CD14-positive monocyte (primary cell): ENCODE data around the gene BUB1B. TPM values are rescaled to one million over a fixed set of nuclear protein-coding genes. Genes with fewer than 3 reads are reported as not detected.

Experiments
- DNase-seq, 3 donors: peaks; one replicate each; pipeline ENCODE4 v3.0.0-alpha.2; 2011 to 2022
- H2AFZ ChIP-seq: 2 replicates; pipeline ENCODE4 v1.6.0; 2012; ENCODE audit warnings: mild to moderate bottlenecking, low read depth, low read length, inconsistent platforms; ENCODE audit not compliant: insufficient read depth, poor library complexity, severe bottlenecking
- H3K27ac ChIP-seq, 2 donors: 1 replicate in 1 of 2; 2 replicates in 1 of 2; pipeline ENCODE4 v1.5.1; 2012 to 2013; ENCODE audit warnings: low read length in 2 of 2, control low read depth in 1 of 2, inconsistent platforms in 1 of 2, low read depth in 1 of 2, mild to moderate bottlenecking in 1 of 2
- H3K27me3 ChIP-seq, 2 donors: one replicate each; pipeline versions ENCODE4 v1.6.0 to v1.6.1; 2011 to 2013; ENCODE audit warnings: low read length in 2 of 2; ENCODE audit not compliant: control insufficient read depth in 2 of 2, insufficient read depth in 2 of 2
- H3K36me3 ChIP-seq, 2 donors: replicated peaks in 1 of 2; 1 replicate in 1 of 2; 2 replicates in 1 of 2; pipeline versions ENCODE4 v1.5.1 to v1.6.1; 2012 to 2013; ENCODE audit warnings: low read length in 2 of 2, control low read depth in 1 of 2, inconsistent platforms in 1 of 2, mild to moderate bottlenecking in 1 of 2; ENCODE audit not compliant: insufficient read depth in 2 of 2, control insufficient read depth in 1 of 2
- H3K4me1 ChIP-seq, 2 donors: 1 replicate in 1 of 2; 2 replicates in 1 of 2; pipeline versions ENCODE4 v1.5.1 to v1.6.1; 2012 to 2013; ENCODE audit warnings: low read length in 2 of 2, control low read depth in 1 of 2, inconsistent platforms in 1 of 2, mild to moderate bottlenecking in 1 of 2, moderate library complexity in 1 of 2; ENCODE audit not compliant: insufficient read depth in 2 of 2, control insufficient read depth in 1 of 2
- H3K4me2 ChIP-seq: replicated peaks from 2 replicates; pipeline ENCODE3; 2012; ENCODE audit warnings: low read length, moderate library complexity, mild to moderate bottlenecking; ENCODE audit not compliant: poor library complexity, severe bottlenecking; ENCODE audit errors: extremely low read depth
- H3K4me3 ChIP-seq, 3 experiments: fragments of 200-600 bp in 1 of 3; sonication (generic) in 1 of 3; replicated peaks in 1 of 3; 1 replicate in 2 of 3; 2 replicates in 1 of 3; pipeline ENCODE4 v1.5.1; 2011 to 2013; ENCODE audit warnings: low read length in 3 of 3, mild to moderate bottlenecking in 3 of 3, control low read depth in 2 of 3, low read depth in 2 of 3, inconsistent platforms in 1 of 3, moderate library complexity in 1 of 3
- H3K79me2 ChIP-seq: 2 replicates; pipeline ENCODE4 v1.6.0; 2012; ENCODE audit warnings: mild to moderate bottlenecking, control low read depth, inconsistent platforms, low read length, moderate library complexity; ENCODE audit not compliant: insufficient read depth
- H3K9ac ChIP-seq: 2 replicates; pipeline ENCODE4 v1.6.0; 2017; ENCODE audit warnings: low read length, mild to moderate bottlenecking; ENCODE audit not compliant: insufficient read depth, poor library complexity, severe bottlenecking
- H3K9me3 ChIP-seq, 2 donors: replicated peaks in 1 of 2; 1 replicate in 1 of 2; 2 replicates in 1 of 2; pipeline versions ENCODE4 v1.5.1 to v1.6.1; 2012 to 2013; ENCODE audit warnings: low read length in 2 of 2, control low read depth in 1 of 2; ENCODE audit not compliant: control insufficient read depth in 1 of 2, insufficient read depth in 1 of 2
- H4K20me1 ChIP-seq: 2 replicates; pipeline ENCODE4 v1.6.0; 2012; ENCODE audit warnings: mild to moderate bottlenecking, low read length, control low read depth, moderate library complexity; ENCODE audit not compliant: insufficient read depth
- H3K27ac Mint-ChIP-seq, 7 donors: one replicate each; pipeline ENCODE4 v1.8.0; 2020; ENCODE audit warnings: mild to moderate bottlenecking in 7 of 7, mixed read lengths in 7 of 7, moderate library complexity in 6 of 7, inconsistent platforms in 2 of 7
- H3K27me3 Mint-ChIP-seq, 3 donors: one replicate each; pipeline ENCODE4 v1.8.0; 2021 to 2022; ENCODE audit warnings: low read depth in 3 of 3, mild to moderate bottlenecking in 3 of 3, mixed read lengths in 3 of 3, moderate library complexity in 3 of 3, inconsistent platforms in 1 of 3
- H3K36me3 Mint-ChIP-seq, 2 donors: one replicate each; pipeline ENCODE4 v1.8.0; 2020; ENCODE audit warnings: mixed read lengths in 2 of 2, inconsistent platforms in 1 of 2, mild to moderate bottlenecking in 1 of 2
- H3K4me1 Mint-ChIP-seq: one replicate; pipeline ENCODE4 v1.8.0; 2020; ENCODE audit warnings: mild to moderate bottlenecking, mixed read lengths
- H3K4me3 Mint-ChIP-seq, 2 donors: one replicate each; pipeline ENCODE4 v1.8.0; 2020; ENCODE audit warnings: mild to moderate bottlenecking in 2 of 2, mixed read lengths in 2 of 2, moderate library complexity in 1 of 2
- H3K9me3 Mint-ChIP-seq, 7 donors: one replicate each; pipeline ENCODE4 v1.8.0; 2020 to 2022; ENCODE audit warnings: mixed read lengths in 7 of 7, mild to moderate bottlenecking in 6 of 7, moderate library complexity in 6 of 7, inconsistent platforms in 2 of 7
- WGBS: methylation state at CpG from one replicate; pipeline ENCODE4 v1.1.5; 2013; ENCODE audit warnings: missing lambda C conversion rate; ENCODE audit not compliant: insufficient coverage; 5-methylcytosine and 5-hydroxymethylcytosine counted together
- intact Hi-C, 2 donors: fragments of 100-400 bp; cut with micrococcal nuclease; formaldehyde crosslinking; loops; one replicate each; pipeline versions ENCODE4 v1.15.0 to v1.15.1; 2023
- polyA plus RNA-seq, 3 donors: library from polyadenylated mRNA; depleted of rRNA in 1 of 3; unstranded in 2 of 3; stranded (reverse) in 1 of 3; fragments of 300-500 nt in 2 of 3; fragments of >200 nt in 1 of 3; fragmentation: Illumina TruSeq in 2 of 3; gene quantifications; 1 replicate in 2 of 3; 2 replicates in 1 of 3; pipeline ENCODE4 v1.2.3, GENCODE V29; 2012 to 2021
- TF ChIP-seq, protein P1 (sequence below): fragments of 200-600 bp; IDR thresholded peaks from one replicate; pipeline ENCODE4 v1.8.0; 2022; ENCODE audit warnings: antibody characterized with exemption, mild to moderate bottlenecking

BUB1B gene
- polyA plus RNA-seq, 3 donors, result 0.01 to 0.51 TPM; not detected in 1

DNA sequence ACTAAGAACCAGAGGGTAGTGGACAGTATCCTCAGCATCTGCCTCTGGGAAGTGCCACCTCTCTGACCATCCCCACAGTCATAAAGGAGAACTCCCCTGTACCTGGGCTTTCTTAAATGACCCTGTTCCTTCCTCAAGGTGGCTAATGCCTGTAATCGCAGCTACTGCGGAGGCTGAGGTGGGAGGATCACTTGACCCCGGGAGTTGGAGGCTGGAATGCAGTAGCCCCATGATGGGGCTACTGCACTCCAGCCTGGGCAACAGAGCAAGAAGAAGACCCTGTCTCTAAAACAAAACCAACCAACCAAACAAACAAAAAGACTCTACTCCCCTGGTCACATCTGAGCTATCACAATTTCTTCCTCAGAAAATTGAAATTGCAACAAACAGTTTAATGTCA lies 848 bp upstream of the BUB1B start:
- Histone ChIP-seq H3K79me2 (peaks cover 43% of the 10 kb centered on the region), H3K9me3 (no peaks in the 10 kb centered on the region), H3K27ac (no peak overlapping the region), H4K20me1 (no peaks in the 10 kb centered on the region), H3K4me1 (peaks cover 21 to 25% of the 10 kb centered on the region in 2 donors), H2AFZ (peak overlapping the region; percentile 94), H3K27me3 (no peaks in the 10 kb centered on the region), H3K4me2 (peak overlapping the region; percentile 97), H3K36me3 (peaks cover 2 to 8% of the 10 kb centered on the region in 2 donors), H3K4me3 (peak overlapping the region in 1 of 3 experiments; percentile 88), H3K9ac (no peak overlapping the region)
- H3K4me1 Mint-ChIP-seq, result peaks cover 8% of the 10 kb centered on the region
- TF ChIP-seq, protein P1, sequence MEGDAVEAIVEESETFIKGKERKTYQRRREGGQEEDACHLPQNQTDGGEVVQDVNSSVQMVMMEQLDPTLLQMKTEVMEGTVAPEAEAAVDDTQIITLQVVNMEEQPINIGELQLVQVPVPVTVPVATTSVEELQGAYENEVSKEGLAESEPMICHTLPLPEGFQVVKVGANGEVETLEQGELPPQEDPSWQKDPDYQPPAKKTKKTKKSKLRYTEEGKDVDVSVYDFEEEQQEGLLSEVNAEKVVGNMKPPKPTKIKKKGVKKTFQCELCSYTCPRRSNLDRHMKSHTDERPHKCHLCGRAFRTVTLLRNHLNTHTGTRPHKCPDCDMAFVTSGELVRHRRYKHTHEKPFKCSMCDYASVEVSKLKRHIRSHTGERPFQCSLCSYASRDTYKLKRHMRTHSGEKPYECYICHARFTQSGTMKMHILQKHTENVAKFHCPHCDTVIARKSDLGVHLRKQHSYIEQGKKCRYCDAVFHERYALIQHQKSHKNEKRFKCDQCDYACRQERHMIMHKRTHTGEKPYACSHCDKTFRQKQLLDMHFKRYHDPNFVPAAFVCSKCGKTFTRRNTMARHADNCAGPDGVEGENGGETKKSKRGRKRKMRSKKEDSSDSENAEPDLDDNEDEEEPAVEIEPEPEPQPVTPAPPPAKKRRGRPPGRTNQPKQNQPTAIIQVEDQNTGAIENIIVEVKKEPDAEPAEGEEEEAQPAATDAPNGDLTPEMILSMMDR, result no peak
- H3K9me3 Mint-ChIP-seq, result no peaks in the 10 kb centered on the region
- H3K4me3 Mint-ChIP-seq, result no peak overlapping the region
- no peak overlapping the region for H3K27ac Mint-ChIP-seq
- intact Hi-C loops, result loop anchor here (2.0 to 10.0 kb wide), 5 partner anchors 51 to 375 kb away; partner anchors contain the start of genes BMF (in 2 of the 2), FSIP1 (in 1 of the 2) and SRP14 (in 1 of the 2)
- peaks cover 2% of the 10 kb centered on the region in 2 donors for H3K36me3 Mint-ChIP-seq
- no peak for DNase-seq
- WGBS, result 86% methylated on average over 3 of the region's 3 CpGs
- H3K27me3 Mint-ChIP-seq, result peaks cover 0 to 7% (median 0%) of the 10 kb centered on the region in 3 donors

GRCh38 chr15:40161693-40162391 lies 973 bp downstream of the BUB1B start:
- no peaks in the 10 kb centered on the region for H4K20me1 ChIP-seq
- peaks cover 8% of the 10 kb centered on the region for H3K4me1 Mint-ChIP-seq
- H3K27ac ChIP-seq, result peak overlapping the region in 1 of 2 donors; percentile 59
- H3K9me3 Mint-ChIP-seq, result no peaks in the 10 kb centered on the region
- no CpG with 5 or more reads among the region's 2 CpGs for WGBS
- H3K9me3 ChIP-seq, result no peaks in the 10 kb centered on the region
- H3K27me3 Mint-ChIP-seq, result peaks cover 0 to 4% (median 0%) of the 10 kb centered on the region in 3 donors
- H3K36me3 ChIP-seq, result peaks cover 4 to 26% of the 10 kb centered on the region in 2 donors
- H2AFZ ChIP-seq, result peak overlapping the region; percentile 94
- H3K4me2 ChIP-seq, result peak overlapping the region; percentile 97
- no peak for DNase-seq
- H3K4me3 ChIP-seq, result peak overlapping the region in 1 of 3 experiments; percentile 88
- no peak overlapping the region for H3K4me3 Mint-ChIP-seq
- intact Hi-C loops, result loop anchor here (2.0 to 10.0 kb wide), 5 partner anchors 53 to 377 kb away; partner anchors contain the start of genes BMF (in 2 of the 2), FSIP1 (in 1 of the 2) and SRP14 (in 1 of the 2)
- peaks cover 21 to 25% of the 10 kb centered on the region in 2 donors for H3K4me1 ChIP-seq
- no peaks in the 10 kb centered on the region for H3K27me3 ChIP-seq
- TF ChIP-seq, protein P1, result no peak
- no peak overlapping the region for H3K27ac Mint-ChIP-seq
- H3K36me3 Mint-ChIP-seq, result peaks cover 10 to 18% of the 10 kb centered on the region in 2 donors
- peak overlapping the region; percentile 58 for H3K9ac ChIP-seq
- H3K79me2 ChIP-seq, result peaks cover 61% of the 10 kb centered on the region
